ENCODE results near the gene LDB3. TPM values are rescaled to one million over a fixed set of nuclear protein-coding genes. Genes with fewer than 3 reads are reported as not detected.

The LDB3 gene
- total RNA-seq, 2 experiments from 2014 or later = 0.10 to 0.38 TPM

DNA sequence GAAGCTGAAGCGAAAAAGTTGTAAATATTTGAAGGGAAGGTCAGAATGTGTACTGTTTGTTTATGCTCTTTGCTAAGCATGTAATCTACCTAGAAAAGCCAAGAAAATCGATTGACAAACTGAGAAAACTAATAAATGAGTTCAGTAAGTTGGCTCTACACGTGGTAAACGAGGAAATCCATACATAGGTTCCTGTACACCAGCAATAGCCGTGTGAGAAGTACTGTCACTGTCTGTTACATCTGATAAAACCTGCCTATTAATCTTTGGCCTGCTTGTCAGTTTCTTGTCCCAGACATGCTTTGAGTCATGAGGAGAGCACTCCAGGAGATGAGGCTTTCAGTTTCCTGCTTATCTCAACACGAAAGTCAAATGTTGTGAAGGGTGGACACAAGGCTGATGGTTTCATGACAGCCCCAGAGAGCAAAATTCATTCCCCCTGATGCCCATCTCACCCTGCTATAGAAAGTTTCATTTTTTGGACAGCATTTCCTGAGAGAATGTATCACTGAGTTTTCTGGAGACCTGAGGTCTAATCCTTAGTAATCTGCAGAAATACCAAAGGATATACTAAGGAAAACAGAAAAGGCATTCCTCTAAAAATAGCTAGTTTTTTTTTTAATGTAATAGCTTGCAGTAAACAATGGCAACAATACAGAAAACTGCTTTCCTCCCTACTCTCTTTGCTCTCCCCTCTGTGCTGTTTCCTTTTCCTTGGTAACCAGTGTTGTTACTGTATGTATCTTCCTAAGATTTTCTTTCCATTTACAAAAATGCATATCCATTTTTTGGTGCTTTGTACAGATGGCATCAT is 107.0 kb downstream of the LDB3 start:
- H3K9me3 Mint-ChIP-seq = no peaks in the 10 kb centered on the region
- no peaks in the 10 kb centered on the region for H3K4me1 Mint-ChIP-seq (ENCODE audit: low read depth)
- peaks cover 2% of the 10 kb centered on the region for H3K36me3 Mint-ChIP-seq (ENCODE audit: low read depth)
- no peak overlapping the region for H3K4me3 Mint-ChIP-seq
- intact Hi-C loops (cut with micrococcal nuclease) = no loop called here
- no peak for DNase-seq
- H3K27me3 Mint-ChIP-seq (ENCODE audit: low read depth) = no peaks in the 10 kb centered on the region
- no peak overlapping the region for H3K27ac Mint-ChIP-seq
- CTCF ChIA-PET = no interaction called here

DNA sequence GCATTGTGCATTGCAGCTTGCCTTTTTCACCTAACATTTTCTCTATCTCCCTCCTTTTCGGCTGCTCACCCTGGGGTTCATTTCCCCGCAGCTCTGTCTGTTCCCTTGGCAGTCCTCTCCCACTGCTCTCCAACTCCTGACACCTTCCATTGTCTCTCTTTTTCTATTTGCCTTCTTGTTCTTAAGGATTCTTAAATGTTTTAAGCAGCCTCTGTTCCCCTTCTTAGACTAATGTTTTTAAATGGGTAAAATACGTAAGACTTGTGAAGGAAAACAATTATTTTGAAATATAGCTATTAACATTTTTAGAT is 107.5 kb downstream of the LDB3 start:
- no peaks in the 10 kb centered on the region for H3K4me1 Mint-ChIP-seq (ENCODE audit: low read depth)
- CTCF ChIA-PET = no interaction called here
- no peaks in the 10 kb centered on the region for H3K9me3 Mint-ChIP-seq
- no peaks in the 10 kb centered on the region for H3K27me3 Mint-ChIP-seq (ENCODE audit: low read depth)
- no peak overlapping the region for H3K4me3 Mint-ChIP-seq
- intact Hi-C loops (cut with micrococcal nuclease) = no loop called here
- DNase-seq = no peak
- peaks cover 2% of the 10 kb centered on the region for H3K36me3 Mint-ChIP-seq (ENCODE audit: low read depth)
- H3K27ac Mint-ChIP-seq = no peak overlapping the region

DNA sequence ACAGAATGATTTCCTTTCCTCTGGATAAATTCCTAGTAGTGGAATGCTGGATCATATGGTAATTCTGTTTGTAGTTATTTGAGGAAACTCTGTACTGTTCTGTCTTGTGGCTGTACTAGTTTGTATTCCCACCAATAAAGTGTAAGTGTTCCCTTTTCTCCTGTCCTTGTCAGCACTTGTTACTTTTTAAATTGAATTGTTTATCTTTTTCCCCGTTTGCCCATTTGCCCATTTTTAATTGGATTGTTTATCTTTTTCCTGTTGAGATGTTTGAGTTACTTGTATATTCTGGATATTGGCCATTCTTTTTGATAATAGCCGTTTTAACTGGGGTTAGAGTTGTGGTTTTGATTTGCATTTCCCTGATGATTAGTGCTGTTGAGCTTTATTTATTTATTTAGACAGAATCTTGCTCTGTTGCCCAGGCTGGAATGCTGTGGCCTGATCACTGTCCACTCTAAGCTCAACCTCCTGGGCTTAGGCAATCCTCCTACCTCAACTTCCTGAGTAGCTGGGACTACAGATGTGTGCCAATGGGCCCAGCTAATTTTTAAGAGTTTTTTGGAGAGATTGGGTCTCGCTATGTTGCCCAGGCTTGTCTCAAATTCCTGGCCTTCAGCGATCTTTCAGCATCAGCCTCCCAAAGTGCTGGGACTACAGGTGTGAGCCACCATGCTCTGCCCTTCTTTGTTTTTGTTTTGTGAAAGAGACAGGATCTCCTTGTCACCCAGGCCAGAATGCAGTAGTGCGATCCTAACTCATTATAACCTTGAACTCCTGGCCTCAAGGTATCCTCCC is 111.1 kb downstream of the LDB3 start:
- no peak overlapping the region for H3K4me3 Mint-ChIP-seq
- peaks cover 4% of the 10 kb centered on the region for H3K36me3 Mint-ChIP-seq (ENCODE audit: low read depth)
- intact Hi-C loops (cut with micrococcal nuclease) = no loop called here
- H3K9me3 Mint-ChIP-seq = peaks cover 3% of the 10 kb centered on the region
- no peaks in the 10 kb centered on the region for H3K4me1 Mint-ChIP-seq (ENCODE audit: low read depth)
- no peak for DNase-seq
- no peak overlapping the region for H3K27ac Mint-ChIP-seq
- CTCF ChIA-PET = no interaction called here
- no peaks in the 10 kb centered on the region for H3K27me3 Mint-ChIP-seq (ENCODE audit: low read depth)

DNA sequence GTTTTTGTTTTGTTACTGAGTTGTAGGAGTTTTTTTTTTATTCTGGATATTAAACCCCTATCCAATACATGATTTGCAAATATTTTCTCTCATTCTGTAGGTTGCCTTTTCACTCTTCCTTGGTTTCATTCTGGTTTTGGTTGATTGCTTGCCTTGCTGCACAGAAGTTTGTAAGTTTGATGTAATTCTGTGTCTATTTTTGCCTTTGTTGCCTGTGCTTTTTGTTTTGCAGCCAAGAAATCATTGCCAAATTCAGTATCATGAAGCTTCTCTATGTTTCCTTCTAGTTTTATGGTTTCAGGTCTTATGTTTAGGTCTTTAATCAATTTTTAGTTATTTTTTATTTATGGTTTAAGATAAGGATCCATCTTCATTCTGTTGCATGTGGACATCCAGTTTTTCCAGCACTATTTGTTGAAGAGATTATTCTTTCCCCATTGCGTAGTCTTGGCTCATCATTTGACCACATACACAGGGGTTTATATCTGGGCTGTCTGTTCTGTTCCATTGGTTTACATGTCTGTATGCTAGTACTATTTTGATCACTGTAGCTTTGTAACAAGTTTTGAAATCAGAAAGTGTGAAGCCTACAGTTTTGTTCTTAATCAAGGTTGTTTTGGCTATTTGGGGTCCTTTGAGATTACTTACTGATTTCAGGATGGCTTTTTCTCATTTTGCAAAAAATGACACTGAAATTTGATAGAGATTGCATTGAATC is 114.5 kb downstream of the LDB3 start:
- no peak overlapping the region for H3K27ac Mint-ChIP-seq
- no peaks in the 10 kb centered on the region for H3K27me3 Mint-ChIP-seq (ENCODE audit: low read depth)
- peaks cover 10% of the 10 kb centered on the region for H3K36me3 Mint-ChIP-seq (ENCODE audit: low read depth)
- DNase-seq = no peak
- no peak overlapping the region for H3K4me3 Mint-ChIP-seq
- CTCF ChIA-PET = interaction anchor here (0.6 kb wide), 1 partner anchor 96 kb away, joined by 3 read pairs; no protein-coding TSS in a partner anchor
- no peaks in the 10 kb centered on the region for H3K4me1 Mint-ChIP-seq (ENCODE audit: low read depth)
- intact Hi-C loops (cut with micrococcal nuclease) = no loop called here
- peaks cover 10% of the 10 kb centered on the region for H3K9me3 Mint-ChIP-seq

DNA sequence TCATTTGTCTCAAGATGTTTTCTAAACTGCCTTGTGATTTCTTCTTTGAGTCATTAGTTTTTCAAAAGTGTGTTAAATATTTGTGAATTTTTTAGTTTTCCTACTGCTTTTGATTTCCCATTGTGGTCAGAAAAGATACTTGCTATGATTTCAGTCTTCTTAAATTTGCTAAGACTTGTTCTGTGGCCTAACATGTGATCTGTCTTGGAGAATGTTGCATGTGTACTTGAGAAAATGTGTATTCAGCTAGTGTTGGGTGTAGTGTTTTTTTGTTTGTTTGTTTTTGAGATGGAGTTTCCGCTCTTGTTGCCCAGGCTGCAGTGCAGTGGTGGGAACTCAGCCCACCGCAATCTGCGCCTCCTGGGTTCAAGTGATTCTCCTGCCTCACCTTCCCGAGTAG is 116.7 kb downstream of the LDB3 start:
- Mint-ChIP-seq H3K36me3 (ENCODE audit: low read depth) (peaks cover 8% of the 10 kb centered on the region), H3K9me3 (peaks cover 10% of the 10 kb centered on the region), H3K4me3 (no peak overlapping the region), H3K27ac (no peak overlapping the region), H3K27me3 (ENCODE audit: low read depth) (no peaks in the 10 kb centered on the region), H3K4me1 (ENCODE audit: low read depth) (no peaks in the 10 kb centered on the region)
- intact Hi-C loops (cut with micrococcal nuclease) = no loop called here
- CTCF ChIA-PET = no interaction called here
- DNase-seq = no peak

Other genes with a start within 250 kb of the LDB3 start
- 10 to 100 TPM; 30.2 to 33.5 TPM for gene WAPL, start 146.7 kb upstream of the LDB3 start, total RNA-seq
- not detected for gene OPN4, start 14.0 kb upstream of the LDB3 start, total RNA-seq
- gene BMPR1A, start 88.1 kb downstream of the LDB3 start, total RNA-seq = 1 to 10 TPM; 2.9 to 6.8 TPM

All from activated naive CD4-positive, alpha-beta T cell treated with anti-CD3 and anti-CD28 coated beads for 36 hours (primary cell).